DND-41 (cell line): ENCODE measurements around the gene GBA3.

Experiments
- ATAC-seq: fragments of 200-7000 bp; cut with Tn5 transposase; 3 replicates; pipeline ENCODE4 v1.9.1; 2021; ENCODE audit warnings: low read depth; ENCODE audit not compliant: insufficient read depth
- DNase-seq: peaks from one replicate; pipeline ENCODE4 v3.0.0-alpha.2; 2020
- H2AFZ ChIP-seq: 2 replicates; pipeline ENCODE4 v1.6.0; 2012; ENCODE audit warnings: low read depth, low read length
- H3K27ac ChIP-seq: 2 replicates; pipeline ENCODE4 v1.5.1; 2012; ENCODE audit warnings: low read length, inconsistent platforms
- H3K27me3 ChIP-seq: fragments of 200-600 bp; sonication (generic); 2 replicates; pipeline ENCODE4 v1.6.0; 2012; ENCODE audit warnings: low read length, mild to moderate bottlenecking, inconsistent platforms; ENCODE audit not compliant: insufficient read depth, poor library complexity
- H3K36me3 ChIP-seq: 2 replicates; pipeline ENCODE4 v1.5.1; 2012; ENCODE audit warnings: low read length, inconsistent platforms; ENCODE audit not compliant: insufficient read depth
- H3K4me1 ChIP-seq: 2 replicates; pipeline ENCODE4 v1.5.1; 2012; ENCODE audit warnings: mild to moderate bottlenecking, low read length; ENCODE audit not compliant: insufficient read depth
- H3K4me2 ChIP-seq: 2 replicates; pipeline ENCODE4 v1.6.0; 2012; ENCODE audit warnings: mild to moderate bottlenecking, moderate library complexity, low read length, inconsistent platforms; ENCODE audit not compliant: insufficient read depth
- H3K4me3 ChIP-seq, 2 experiments: fragments of 200-600 bp in 1 of 2; shearing (Covaris generic) in 1 of 2; 2 replicates each; pipeline ENCODE4 v1.5.1; 2012 to 2016; ENCODE audit warnings: inconsistent platforms in 2 of 2, low read length in 2 of 2, mild to moderate bottlenecking in 2 of 2, low read depth in 1 of 2, moderate library complexity in 1 of 2
- H3K79me2 ChIP-seq: 2 replicates; pipeline ENCODE4 v1.6.0; 2012; ENCODE audit warnings: low read length, inconsistent platforms; ENCODE audit not compliant: insufficient read depth
- H3K9ac ChIP-seq: 2 replicates; pipeline ENCODE4 v1.6.0; 2012; ENCODE audit warnings: low read depth, mild to moderate bottlenecking, inconsistent platforms, low read length, moderate library complexity
- H3K9me3 ChIP-seq: 2 replicates; pipeline ENCODE4 v1.5.1; 2012; ENCODE audit warnings: low read length, moderate library complexity, mild to moderate bottlenecking, inconsistent platforms; ENCODE audit not compliant: insufficient read depth, severe bottlenecking
- H4K20me1 ChIP-seq: 2 replicates; pipeline ENCODE4 v1.6.0; 2012; ENCODE audit warnings: low read length; ENCODE audit not compliant: insufficient read depth
- EZH2 ChIP-seq: IDR thresholded peaks from 3 replicates; pipeline ENCODE4 v1.6.1; 2012; ENCODE audit warnings: borderline replicate concordance, low read depth, mild to moderate bottlenecking, moderate library complexity, low read length, inconsistent platforms; ENCODE audit not compliant: severe bottlenecking
- TF ChIP-seq, protein P1 (sequence below): IDR thresholded peaks from 2 replicates; pipeline ENCODE4 v1.5.1; 2012; ENCODE audit warnings: borderline replicate concordance, low read length, moderate library complexity, mild to moderate bottlenecking; ENCODE audit not compliant: poor library complexity, severe bottlenecking; ENCODE audit errors: extremely low read depth

GBA3 gene

GRCh38 chr4:22780797-22781196 is 88.1 kb downstream of the GBA3 start:
- Histone ChIP-seq H3K79me2 (no peaks in the 10 kb centered on the region), H3K4me2 (no peak overlapping the region), H3K27me3 (no peaks in the 10 kb centered on the region), H3K9me3 (no peaks in the 10 kb centered on the region), H3K9ac (no peak overlapping the region), H2AFZ (no peak overlapping the region), H4K20me1 (no peaks in the 10 kb centered on the region), H3K4me3 (no peak overlapping the region), H3K36me3 (no peaks in the 10 kb centered on the region), H3K27ac (no peak overlapping the region), H3K4me1 (no peaks in the 10 kb centered on the region)
- DNase-seq = no peak
- TF ChIP-seq, protein P1, sequence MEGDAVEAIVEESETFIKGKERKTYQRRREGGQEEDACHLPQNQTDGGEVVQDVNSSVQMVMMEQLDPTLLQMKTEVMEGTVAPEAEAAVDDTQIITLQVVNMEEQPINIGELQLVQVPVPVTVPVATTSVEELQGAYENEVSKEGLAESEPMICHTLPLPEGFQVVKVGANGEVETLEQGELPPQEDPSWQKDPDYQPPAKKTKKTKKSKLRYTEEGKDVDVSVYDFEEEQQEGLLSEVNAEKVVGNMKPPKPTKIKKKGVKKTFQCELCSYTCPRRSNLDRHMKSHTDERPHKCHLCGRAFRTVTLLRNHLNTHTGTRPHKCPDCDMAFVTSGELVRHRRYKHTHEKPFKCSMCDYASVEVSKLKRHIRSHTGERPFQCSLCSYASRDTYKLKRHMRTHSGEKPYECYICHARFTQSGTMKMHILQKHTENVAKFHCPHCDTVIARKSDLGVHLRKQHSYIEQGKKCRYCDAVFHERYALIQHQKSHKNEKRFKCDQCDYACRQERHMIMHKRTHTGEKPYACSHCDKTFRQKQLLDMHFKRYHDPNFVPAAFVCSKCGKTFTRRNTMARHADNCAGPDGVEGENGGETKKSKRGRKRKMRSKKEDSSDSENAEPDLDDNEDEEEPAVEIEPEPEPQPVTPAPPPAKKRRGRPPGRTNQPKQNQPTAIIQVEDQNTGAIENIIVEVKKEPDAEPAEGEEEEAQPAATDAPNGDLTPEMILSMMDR = no peak
- no peak for TF ChIP-seq EZH2
- no peak for ATAC-seq

- TF ChIP-seq EZH2 = no peak
- TF ChIP-seq, protein P1 = no peak
- no peak overlapping the region for H3K4me3 ChIP-seq
- no peak for DNase-seq
- H3K9ac ChIP-seq = no peak overlapping the region
- H3K79me2 ChIP-seq = no peaks in the 10 kb centered on the region
- no peaks in the 10 kb centered on the region for H3K4me1 ChIP-seq
- no peaks in the 10 kb centered on the region for H3K9me3 ChIP-seq
- H3K36me3 ChIP-seq = no peaks in the 10 kb centered on the region
- H3K4me2 ChIP-seq = no peak overlapping the region
- no peak for ATAC-seq
- H3K27me3 ChIP-seq = no peaks in the 10 kb centered on the region
- H3K27ac ChIP-seq = no peak overlapping the region
- H2AFZ ChIP-seq = no peak overlapping the region
- H4K20me1 ChIP-seq = no peaks in the 10 kb centered on the region
These were observed 95.1 kb downstream of the GBA3 start for GRCh38 chr4:22787753-22788375.

DNA sequence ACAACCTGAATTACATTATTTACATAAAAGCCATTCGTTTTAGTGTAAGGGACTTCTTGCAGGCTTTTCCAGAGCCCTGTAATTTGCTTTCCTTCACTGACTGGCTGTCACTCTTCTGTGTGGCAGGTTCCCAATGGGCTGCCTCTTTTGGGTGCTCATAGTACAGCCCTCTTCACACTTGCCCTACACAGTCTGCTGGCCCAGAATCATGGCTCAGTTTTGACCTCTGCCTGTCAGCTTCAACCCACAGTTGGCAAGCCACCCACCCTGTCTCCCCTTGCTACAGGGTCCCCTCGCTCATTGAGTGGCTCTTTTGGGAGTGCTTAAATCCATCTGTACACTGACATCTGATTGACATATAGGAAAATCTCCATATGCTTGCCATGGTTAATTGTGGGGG is 97.9 kb downstream of the GBA3 start:
- H3K36me3 ChIP-seq = no peaks in the 10 kb centered on the region
- DNase-seq = no peak

More for the DNA sequence above, 97.9 kb downstream of the GBA3 start:
- Histone ChIP-seq H3K79me2 (no peaks in the 10 kb centered on the region), H3K9ac (no peak overlapping the region), H3K4me1 (no peaks in the 10 kb centered on the region), H2AFZ (no peak overlapping the region), H3K27ac (no peak overlapping the region), H4K20me1 (no peaks in the 10 kb centered on the region), H3K9me3 (no peaks in the 10 kb centered on the region), H3K4me2 (no peak overlapping the region), H3K4me3 (no peak overlapping the region), H3K27me3 (no peaks in the 10 kb centered on the region)
- TF ChIP-seq, protein P1 = no peak
- no peak for TF ChIP-seq EZH2
- ATAC-seq = no peak
